ENCODE results near the gene ARL3.

ARL3 gene

DNA sequence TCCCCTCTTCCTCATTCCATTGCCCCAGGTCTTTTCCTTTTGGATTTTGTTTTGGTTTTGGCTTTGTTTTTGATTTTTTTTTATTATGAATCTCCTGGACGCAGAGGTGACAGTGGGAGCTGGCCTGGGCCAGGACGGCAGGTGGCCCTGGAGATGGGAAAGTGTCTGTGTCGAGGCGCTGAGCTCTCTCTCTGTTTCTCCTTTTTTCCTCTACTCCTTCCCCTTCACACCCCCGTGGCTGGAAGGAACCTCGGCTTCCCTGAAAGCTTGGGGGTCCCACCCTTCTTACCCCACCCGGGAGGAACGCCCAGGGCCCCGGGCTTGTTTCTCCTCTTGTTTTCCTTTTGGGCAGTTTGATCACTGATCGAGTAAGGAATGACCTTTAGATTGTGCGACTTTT lies 56.7 kb downstream of the ARL3 start:
- H3K27me3 Mint-ChIP-seq = no peaks in the 10 kb centered on the region
- peaks cover 87% of the 10 kb centered on the region for H3K4me1 Mint-ChIP-seq
- DNase-seq = no peak
- ATAC-seq = no peak
- no peak overlapping the region for H3K4me3 Mint-ChIP-seq
- H3K9me3 Mint-ChIP-seq = no peaks in the 10 kb centered on the region
- H3K27ac Mint-ChIP-seq = no peak overlapping the region

DNA sequence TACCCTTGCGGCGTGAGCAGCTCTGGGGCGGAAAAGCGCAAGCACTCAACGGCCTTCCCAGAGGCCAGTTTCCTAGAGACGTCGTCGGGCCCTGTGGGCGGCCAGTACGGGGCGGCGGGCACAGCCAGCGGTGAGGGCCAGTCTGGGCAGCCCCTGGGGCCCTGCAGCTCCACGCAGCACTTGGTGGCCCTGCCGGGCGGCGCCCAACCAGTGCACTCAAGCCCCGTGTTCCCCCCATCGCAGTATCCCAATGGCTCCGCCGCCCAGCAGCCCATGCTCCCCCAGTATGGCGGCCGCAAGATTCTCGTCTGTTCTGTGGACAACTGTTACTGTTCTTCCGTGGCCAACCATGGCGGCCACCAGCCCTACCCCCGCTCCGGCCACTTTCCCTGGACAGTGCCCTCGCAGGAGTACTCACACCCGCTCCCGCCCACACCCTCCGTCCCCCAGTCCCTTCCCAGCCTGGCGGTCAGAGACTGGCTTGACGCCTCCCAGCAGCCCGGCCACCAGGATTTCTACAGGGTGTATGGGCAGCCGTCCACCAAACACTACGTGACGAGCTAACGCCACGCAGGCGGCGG lies 57.3 kb downstream of the ARL3 start:
- Mint-ChIP-seq H3K27ac (no peak overlapping the region), H3K4me3 (no peak overlapping the region), H3K27me3 (no peaks in the 10 kb centered on the region), H3K4me1 (peaks cover 87% of the 10 kb centered on the region), H3K9me3 (no peaks in the 10 kb centered on the region)
- ATAC-seq (no peak), DNase-seq (no peak)

DNA sequence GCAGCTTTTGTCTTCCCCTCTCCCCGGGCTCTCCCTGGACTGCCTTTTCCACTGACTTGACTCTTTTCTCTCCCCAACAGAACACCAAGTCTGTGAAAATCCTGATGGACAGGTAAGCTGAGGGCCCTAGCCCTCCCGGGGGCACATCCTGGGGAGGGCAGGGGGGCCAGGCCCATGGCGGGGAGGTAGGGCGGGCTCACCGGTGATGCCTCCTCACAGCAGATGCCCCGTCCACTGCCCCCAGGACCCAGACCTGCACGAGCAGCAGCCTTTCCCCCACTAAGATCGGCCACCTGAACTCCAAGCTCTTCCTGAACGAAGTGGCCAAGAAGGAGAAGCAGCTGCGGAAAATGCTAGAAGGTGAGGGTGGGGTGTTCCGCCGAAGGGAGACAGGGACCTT lies 58.2 kb downstream of the ARL3 start:
- no peak overlapping the region for H3K4me3 Mint-ChIP-seq
- DNase-seq = no peak
- no peaks in the 10 kb centered on the region for H3K27me3 Mint-ChIP-seq
- peak overlapping the region in 1 of 2 donors; percentile 44 for H3K27ac Mint-ChIP-seq
- no peak for ATAC-seq
- H3K4me1 Mint-ChIP-seq = peaks cover 87% of the 10 kb centered on the region
- H3K9me3 Mint-ChIP-seq = no peaks in the 10 kb centered on the region

DNA sequence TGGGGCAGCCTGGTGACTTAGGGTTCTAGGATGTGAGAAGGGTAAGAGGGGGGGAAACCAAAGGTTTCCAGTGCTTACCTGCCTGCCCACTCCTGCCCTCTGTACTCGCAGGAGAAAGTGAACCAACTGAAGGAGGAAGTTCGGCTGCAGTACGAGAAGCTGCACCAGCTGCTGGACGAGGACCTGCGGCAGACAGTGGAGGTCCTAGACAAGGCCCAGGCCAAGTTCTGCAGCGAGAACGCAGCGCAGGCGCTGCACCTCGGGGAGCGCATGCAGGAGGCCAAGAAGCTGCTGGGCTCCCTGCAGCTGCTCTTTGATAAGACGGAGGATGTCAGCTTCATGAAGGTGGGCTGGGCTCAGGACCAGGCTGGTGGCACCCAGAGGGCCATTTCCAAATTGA lies 59.2 kb downstream of the ARL3 start:
- Mint-ChIP-seq H3K27me3 (no peaks in the 10 kb centered on the region), H3K27ac (no peak overlapping the region), H3K4me1 (peaks cover 87% of the 10 kb centered on the region), H3K9me3 (no peaks in the 10 kb centered on the region), H3K4me3 (no peak overlapping the region)
- ATAC-seq = no peak
- no peak for DNase-seq

DNA sequence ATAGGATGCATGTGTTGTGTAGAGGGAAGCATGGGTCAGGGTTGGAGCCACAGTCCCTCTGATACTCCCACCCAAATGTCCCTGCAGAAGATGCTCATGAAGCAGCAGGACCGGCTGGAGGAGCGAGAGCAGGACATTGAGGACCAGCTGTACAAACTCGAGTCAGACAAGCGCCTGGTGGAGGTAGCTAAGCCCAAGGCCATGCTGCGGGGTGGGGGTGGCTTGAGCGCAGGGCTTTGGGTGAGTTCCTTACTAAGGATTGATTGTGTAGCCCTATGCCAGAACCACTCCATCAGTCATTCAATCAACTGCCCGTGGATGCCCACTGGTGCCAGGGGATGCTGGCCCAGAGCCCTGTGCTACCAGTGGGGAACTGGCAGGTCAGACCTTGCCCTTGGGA lies 59.6 kb downstream of the ARL3 start:
- Mint-ChIP-seq H3K9me3 (no peaks in the 10 kb centered on the region), H3K27me3 (no peaks in the 10 kb centered on the region), H3K27ac (no peak overlapping the region), H3K4me3 (no peak overlapping the region), H3K4me1 (peaks cover 87% of the 10 kb centered on the region)
- ATAC-seq (no peak), DNase-seq (no peak)

DNA sequence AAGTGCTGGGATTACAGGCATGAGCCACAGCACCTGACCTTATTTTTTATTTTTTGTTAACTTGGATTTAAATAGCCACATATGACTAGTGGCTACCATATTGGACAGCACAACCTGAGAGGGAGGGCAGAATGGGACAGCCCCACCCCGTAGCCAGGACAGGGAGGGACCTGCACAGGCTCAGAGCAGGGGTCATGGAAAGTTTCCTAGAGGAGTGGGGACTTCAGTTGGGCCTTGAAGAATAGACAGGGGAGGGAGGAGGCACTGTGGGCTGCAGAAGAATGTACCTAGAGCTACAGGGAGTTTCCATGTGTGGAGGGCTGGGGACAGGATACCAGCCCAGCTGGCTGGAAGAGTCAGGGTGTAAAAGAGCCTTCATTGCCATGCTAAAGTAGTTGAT lies 61.1 kb downstream of the ARL3 start:
- H3K9me3 Mint-ChIP-seq = no peaks in the 10 kb centered on the region
- H3K27me3 Mint-ChIP-seq = no peaks in the 10 kb centered on the region
- DNase-seq = no peak
- peak overlapping the region in 1 of 2 donors; percentile 5 for H3K4me3 Mint-ChIP-seq
- ATAC-seq = no peak
- H3K4me1 Mint-ChIP-seq = peaks cover 87% of the 10 kb centered on the region
- peak overlapping the region in 1 of 2 donors; percentile 15 for H3K27ac Mint-ChIP-seq

DNA sequence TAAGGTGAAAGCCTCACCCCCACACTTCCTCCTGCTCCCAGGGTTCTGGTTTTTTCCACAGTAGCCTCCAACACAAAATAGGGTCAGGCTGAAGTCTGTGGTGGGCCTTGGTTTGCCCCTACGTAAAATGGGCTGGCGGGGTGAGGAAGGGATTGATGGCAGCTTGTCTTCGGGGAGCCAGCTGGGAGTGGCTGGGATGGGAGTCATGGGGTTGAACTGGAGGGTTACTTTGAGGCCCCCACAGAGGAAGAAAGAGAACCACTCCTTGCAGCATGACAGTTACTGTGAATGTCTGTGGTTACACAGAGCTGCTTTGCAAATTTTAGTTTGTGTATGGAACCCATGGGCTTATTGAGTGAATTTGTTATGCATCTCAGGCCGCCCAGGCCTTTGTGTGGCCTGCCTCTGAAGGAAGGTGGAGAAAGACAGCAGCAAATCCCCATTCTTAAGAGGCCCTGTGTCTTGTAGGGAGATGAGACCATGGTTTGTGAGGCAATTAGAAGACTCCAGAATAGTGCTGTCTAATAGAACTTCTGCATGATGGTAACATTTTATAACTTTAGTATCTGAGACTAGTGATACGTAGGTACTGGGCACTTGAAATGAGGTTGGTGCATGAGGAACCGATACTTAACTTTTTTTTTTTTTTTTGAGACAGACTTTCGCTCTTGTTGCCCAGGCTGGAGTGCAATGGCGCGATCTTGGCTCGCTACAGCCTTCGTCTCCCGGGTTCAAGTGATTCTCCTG lies 61.9 kb downstream of the ARL3 start:
- Mint-ChIP-seq H3K9me3 (no peaks in the 10 kb centered on the region), H3K4me1 (peaks cover 87% of the 10 kb centered on the region), H3K4me3 (peak overlapping the region; percentile 73 to 96), H3K27me3 (no peaks in the 10 kb centered on the region), H3K27ac (peak overlapping the region; percentile 14 to 88)
- peak; percentile 26 for ATAC-seq
- DNase-seq = no peak

DNA sequence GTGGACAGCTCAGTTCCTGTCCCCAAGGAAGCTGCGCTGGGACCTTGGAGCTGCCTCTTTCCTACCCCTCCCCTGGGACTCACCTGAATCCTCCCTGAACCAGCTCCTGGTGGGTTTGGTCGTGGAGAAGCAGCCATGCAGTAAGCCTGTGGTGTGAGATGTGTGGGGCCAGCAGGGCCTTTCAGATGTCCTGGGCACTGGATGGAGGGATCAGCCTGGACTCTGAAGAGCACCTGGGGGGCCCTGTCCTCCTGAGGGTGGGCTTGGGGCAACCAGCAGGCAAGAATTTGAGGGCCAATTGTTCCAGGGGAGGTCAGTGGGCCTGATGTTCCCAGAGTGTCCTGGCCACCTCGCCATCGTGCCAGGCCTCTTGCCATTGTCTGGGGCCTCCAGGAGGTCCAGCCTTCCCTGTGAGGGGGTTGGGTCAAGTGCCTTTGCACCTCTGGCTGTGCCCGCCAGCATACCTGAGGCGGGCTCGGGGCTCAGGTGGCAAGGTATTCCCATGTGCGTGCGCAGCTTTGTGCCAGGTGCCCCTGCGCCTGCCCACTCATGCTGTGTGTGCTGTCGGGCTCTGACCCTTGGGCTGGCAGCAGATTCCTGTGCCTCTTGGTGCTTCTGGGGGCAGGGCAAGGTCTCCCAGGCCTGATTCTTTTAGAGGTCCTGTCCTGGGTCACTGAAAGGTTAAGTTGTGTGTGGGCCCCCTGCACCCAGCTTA lies 62.6 kb downstream of the ARL3 start:
- ATAC-seq = no peak
- H3K4me3 Mint-ChIP-seq = peak overlapping the region; percentile 73 to 96
- no peak for DNase-seq
- H3K27me3 Mint-ChIP-seq = no peaks in the 10 kb centered on the region
- peak overlapping the region; percentile 74 to 94 for H3K27ac Mint-ChIP-seq
- H3K9me3 Mint-ChIP-seq = no peaks in the 10 kb centered on the region
- H3K4me1 Mint-ChIP-seq = peaks cover 87% of the 10 kb centered on the region

DNA sequence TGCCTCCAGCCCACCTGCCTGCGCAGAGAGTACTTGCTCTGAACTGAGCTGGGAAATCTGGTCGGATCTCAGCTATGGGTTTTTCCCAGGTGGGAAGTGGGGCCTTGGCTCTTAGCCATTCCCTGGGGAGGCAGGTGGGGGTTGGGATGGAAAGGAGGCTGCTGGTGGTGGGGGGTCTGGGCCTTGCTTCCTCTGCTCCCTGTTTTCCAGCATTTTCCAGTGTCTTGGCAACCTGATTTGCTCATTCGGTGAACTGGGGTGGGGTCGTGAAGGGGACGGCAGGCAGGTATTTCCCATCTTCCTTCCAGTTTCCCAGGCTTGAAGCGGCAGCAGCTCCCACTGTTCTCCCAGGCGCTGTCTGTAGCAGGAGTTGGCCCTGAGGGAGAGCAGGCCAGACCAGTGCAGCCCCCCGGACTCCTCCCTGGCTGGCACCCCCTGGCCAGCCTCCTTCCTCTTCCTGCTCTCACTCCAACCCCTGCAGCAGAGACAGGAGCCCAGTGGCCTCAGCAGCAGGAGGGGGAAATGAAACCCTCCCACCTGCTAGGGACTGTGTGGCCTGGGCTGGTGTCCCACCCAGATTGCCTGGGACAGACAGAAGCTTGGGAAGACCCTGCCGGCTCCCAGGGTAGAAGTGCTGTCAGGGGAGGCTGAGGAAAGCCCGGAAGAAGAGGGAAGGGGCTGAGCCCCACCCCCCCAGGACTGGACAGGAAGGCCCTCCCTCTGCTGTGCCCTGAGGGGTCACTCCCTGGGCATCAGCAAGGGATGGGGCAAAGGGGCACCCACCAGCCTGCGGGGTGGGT lies 63.3 kb downstream of the ARL3 start:
- Mint-ChIP-seq H3K27me3 (no peaks in the 10 kb centered on the region), H3K4me1 (peaks cover 93% of the 10 kb centered on the region), H3K27ac (peak overlapping the region; percentile 74 to 94), H3K9me3 (no peaks in the 10 kb centered on the region), H3K4me3 (peak overlapping the region; percentile 73 to 96)
- ATAC-seq (no peak), DNase-seq (no peak)

DNA sequence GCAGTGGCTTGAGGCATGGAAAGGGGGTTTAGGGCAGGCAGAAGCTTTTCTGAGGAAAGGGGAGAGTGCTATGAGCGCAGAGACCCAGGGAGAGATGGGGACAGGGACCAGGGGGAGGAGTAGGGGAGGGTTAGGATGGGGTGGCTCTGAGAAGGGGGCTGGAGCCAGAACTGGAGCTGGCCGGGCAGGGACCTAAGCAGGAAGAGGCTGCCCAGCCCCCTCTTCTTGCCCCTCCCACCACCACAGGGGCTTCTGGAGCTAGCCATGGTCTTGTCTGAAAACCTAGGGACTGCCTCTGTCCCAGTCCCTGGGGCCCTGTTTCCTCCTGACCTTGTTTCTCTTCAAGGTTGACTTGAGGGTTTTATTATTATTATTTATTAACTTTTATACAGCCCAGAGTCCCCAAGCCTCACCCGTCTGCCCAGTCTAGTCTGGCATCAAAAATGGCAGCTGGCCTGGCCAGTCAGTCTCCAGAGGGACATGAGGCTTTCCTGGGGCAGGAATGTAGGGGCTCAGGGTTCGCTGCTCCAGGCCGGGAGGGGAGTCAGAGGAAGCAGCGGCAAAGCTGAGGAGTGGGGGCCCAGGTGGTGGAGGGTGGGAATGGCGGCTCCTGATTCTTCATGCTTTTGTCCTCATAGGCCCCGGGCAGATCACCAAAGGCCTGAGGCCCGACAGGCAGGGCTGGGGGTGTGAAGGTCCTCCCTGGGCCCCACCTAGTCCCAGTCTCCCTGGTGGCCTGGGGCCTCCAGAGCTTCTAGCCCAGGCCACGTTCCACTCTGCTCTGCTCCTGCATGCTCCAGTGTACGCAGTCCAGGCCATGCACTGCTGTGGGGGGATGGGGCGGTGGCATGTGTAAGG lies 64.2 kb downstream of the ARL3 start:
- H3K4me3 Mint-ChIP-seq = peak overlapping the region; percentile 86 to 96
- peaks cover 93% of the 10 kb centered on the region for H3K4me1 Mint-ChIP-seq
- peak overlapping the region; percentile 71 to 80 for H3K27ac Mint-ChIP-seq
- H3K9me3 Mint-ChIP-seq = no peaks in the 10 kb centered on the region
- H3K27me3 Mint-ChIP-seq = no peaks in the 10 kb centered on the region
- no peak for DNase-seq
- no peak for ATAC-seq

DNA sequence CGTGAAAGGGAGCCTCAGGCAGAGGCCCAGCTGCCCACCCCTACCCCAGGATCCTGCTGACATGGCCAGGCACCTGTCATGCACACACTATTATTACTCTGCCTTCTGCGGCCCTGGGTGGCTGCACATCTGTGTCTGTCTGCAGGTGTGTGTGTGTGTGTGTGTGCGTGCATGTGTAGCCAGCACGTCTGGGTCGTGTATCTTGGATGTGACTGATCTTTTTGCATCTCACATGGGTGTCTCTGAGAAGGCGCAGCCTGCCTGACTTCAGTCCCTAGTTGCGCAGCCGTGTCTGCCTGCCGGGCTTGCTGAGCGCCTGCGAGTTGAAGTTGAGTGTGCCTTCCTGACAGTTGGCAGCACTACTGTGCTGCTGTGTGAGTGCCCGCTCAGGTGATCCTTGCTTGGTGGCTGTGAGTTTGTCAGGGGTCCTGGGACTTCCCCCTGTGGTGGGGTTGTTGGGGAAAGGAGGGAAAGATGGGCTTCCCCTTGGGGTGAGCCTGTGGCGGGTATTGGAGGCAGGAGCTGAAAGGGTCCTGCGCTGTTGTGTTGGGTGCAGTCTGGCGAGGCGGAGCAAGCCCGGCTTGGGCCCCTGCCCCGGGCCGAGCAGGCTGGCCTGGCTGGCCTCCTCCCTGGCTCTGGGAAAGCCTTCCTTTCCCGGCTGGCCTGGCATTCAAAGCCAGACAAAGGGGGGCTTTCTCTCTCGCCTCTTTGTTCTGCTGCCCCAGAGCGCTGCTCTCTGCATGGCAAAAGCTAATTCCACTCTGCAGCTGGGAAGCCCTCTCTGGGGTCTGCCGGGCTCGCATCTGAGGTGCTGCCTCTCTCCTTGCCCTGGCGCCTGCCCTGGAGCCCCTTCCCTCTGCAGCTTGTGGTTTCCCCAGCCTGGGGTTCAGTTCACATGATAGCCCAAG lies 65.1 kb downstream of the ARL3 start:
- peak; percentile 50 to 53 for DNase-seq

DNA sequence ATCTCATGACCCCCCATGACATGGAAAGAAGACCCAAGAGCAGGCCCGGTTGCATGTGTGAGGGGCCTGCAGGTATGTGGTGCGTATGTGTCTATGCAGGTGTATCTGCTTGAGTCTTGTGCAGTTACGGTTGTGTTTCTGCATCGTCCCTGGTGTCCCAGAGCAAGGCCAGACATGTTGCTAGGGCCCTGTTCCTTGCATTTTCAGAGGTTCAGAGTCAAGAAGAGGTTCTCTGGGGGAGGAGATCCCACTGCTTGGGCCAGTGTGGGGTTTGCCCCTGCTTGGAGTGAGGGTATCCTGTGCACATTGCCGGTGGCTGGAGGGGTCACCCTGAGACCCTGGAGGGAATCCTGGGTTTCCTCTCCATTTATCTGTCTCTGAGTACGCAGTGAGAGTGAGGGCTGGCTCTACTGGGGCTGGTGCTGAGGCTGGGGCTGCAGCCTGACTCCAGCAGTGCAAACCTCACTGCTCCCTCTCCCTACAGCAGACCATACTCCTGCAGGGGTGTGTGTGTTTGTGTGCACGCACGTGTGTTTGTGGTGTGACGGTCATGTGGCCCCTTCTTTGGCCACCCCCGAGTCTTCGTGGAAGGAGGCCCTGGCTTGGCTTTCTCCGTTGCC lies 65.8 kb downstream of the ARL3 start:
- H3K27me3 Mint-ChIP-seq = no peaks in the 10 kb centered on the region
- H3K27ac Mint-ChIP-seq = peak overlapping the region; percentile 52 to 71

More for the DNA sequence above, 65.1 kb downstream of the ARL3 start:
- H3K4me1 Mint-ChIP-seq = peaks cover 84% of the 10 kb centered on the region
- no peaks in the 10 kb centered on the region for H3K27me3 Mint-ChIP-seq
- no peaks in the 10 kb centered on the region for H3K9me3 Mint-ChIP-seq
- peak overlapping the region; percentile 86 to 96 for H3K4me3 Mint-ChIP-seq
- H3K27ac Mint-ChIP-seq = peak overlapping the region; percentile 16 to 80
- ATAC-seq = peak; percentile 6

DNA sequence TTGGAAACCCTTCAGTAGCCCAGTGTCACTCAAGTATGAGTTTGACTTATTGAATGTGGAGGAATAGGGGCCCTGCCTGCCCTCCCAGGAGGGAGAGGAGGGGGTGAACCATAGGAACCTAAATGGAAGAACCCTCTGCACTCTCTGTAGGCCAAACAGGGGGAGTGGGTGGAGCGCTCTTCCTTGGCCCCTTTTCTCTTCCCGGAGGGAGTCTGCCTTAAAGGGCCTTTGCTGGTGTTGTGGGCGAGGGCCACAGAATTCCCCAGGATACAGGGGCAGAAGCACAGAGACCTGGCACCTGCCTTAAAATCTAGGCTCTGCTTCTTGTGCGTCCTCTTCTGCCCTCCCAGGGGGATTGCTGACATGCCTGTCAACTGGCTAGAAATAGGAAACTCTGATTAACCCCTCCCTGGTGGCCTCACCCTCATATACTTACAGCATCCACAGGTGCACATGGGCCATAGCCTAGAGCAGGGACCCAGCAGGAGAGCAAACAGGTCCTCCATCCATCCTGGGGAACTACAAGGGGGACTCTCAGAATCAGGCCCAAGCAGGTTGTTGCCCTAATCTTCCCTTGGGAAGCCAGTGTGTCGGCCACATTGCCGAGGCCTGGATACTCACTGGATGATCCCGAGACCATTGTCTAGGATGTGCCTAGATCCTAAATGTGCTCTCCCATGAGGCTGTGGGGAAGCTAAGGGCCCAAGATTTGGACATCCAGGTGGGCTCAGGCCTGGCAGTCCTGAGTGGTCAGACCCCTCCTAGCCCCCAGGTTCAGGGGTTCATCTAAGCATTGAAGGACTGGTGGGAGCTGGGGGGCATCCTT lies 66.5 kb downstream of the ARL3 start:
- DNase-seq (no peak), ATAC-seq (no peak)
- Mint-ChIP-seq H3K27ac (peak overlapping the region; percentile 46 to 82), H3K4me1 (peaks cover 69% of the 10 kb centered on the region), H3K27me3 (no peaks in the 10 kb centered on the region), H3K4me3 (peak overlapping the region; percentile 86 to 96), H3K9me3 (no peaks in the 10 kb centered on the region)

More for the DNA sequence above, 65.8 kb downstream of the ARL3 start:
- ATAC-seq (no peak), DNase-seq (peak in 1 of 2 donors; percentile 37)
- peak overlapping the region; percentile 86 to 96 for H3K4me3 Mint-ChIP-seq
- peaks cover 77% of the 10 kb centered on the region for H3K4me1 Mint-ChIP-seq
- no peaks in the 10 kb centered on the region for H3K9me3 Mint-ChIP-seq

Measured in stimulated activated naive CD8-positive, alpha-beta T cell treated with anti-CD3 and anti-CD28 coated beads, Interleukin-15, amount 100 ng/mL, for 72 hours (primary cell).